DND-41 (cell line): ENCODE data around the gene ZCWPW1.
A peak's percentile ranks its signal among the peaks of the same experiment; 100 is the strongest.

Experiments
- ATAC-seq: fragments of 200-7000 bp; cut with Tn5 transposase; 3 replicates; pipeline ENCODE4 v1.9.1; 2021; ENCODE audit warnings: low read depth; ENCODE audit not compliant: insufficient read depth
- DNase-seq: peaks from one replicate; pipeline ENCODE4 v3.0.0-alpha.2; 2020
- H2AFZ ChIP-seq: 2 replicates; pipeline ENCODE4 v1.6.0; 2012; ENCODE audit warnings: low read depth, low read length
- H3K27ac ChIP-seq: 2 replicates; pipeline ENCODE4 v1.5.1; 2012; ENCODE audit warnings: low read length, inconsistent platforms
- H3K27me3 ChIP-seq: fragments of 200-600 bp; sonication (generic); 2 replicates; pipeline ENCODE4 v1.6.0; 2012; ENCODE audit warnings: low read length, mild to moderate bottlenecking, inconsistent platforms; ENCODE audit not compliant: insufficient read depth, poor library complexity
- H3K36me3 ChIP-seq: 2 replicates; pipeline ENCODE4 v1.5.1; 2012; ENCODE audit warnings: low read length, inconsistent platforms; ENCODE audit not compliant: insufficient read depth
- H3K4me1 ChIP-seq: 2 replicates; pipeline ENCODE4 v1.5.1; 2012; ENCODE audit warnings: mild to moderate bottlenecking, low read length; ENCODE audit not compliant: insufficient read depth
- H3K4me2 ChIP-seq: 2 replicates; pipeline ENCODE4 v1.6.0; 2012; ENCODE audit warnings: mild to moderate bottlenecking, moderate library complexity, low read length, inconsistent platforms; ENCODE audit not compliant: insufficient read depth
- H3K4me3 ChIP-seq, 2 experiments: fragments of 200-600 bp in 1 of 2; shearing (Covaris generic) in 1 of 2; 2 replicates each; pipeline ENCODE4 v1.5.1; 2012 to 2016; ENCODE audit warnings: inconsistent platforms in 2 of 2, low read length in 2 of 2, mild to moderate bottlenecking in 2 of 2, low read depth in 1 of 2, moderate library complexity in 1 of 2
- H3K79me2 ChIP-seq: 2 replicates; pipeline ENCODE4 v1.6.0; 2012; ENCODE audit warnings: low read length, inconsistent platforms; ENCODE audit not compliant: insufficient read depth
- H3K9ac ChIP-seq: 2 replicates; pipeline ENCODE4 v1.6.0; 2012; ENCODE audit warnings: low read depth, mild to moderate bottlenecking, inconsistent platforms, low read length, moderate library complexity
- H3K9me3 ChIP-seq: 2 replicates; pipeline ENCODE4 v1.5.1; 2012; ENCODE audit warnings: low read length, moderate library complexity, mild to moderate bottlenecking, inconsistent platforms; ENCODE audit not compliant: insufficient read depth, severe bottlenecking
- H4K20me1 ChIP-seq: 2 replicates; pipeline ENCODE4 v1.6.0; 2012; ENCODE audit warnings: low read length; ENCODE audit not compliant: insufficient read depth
- CTCF ChIP-seq: IDR thresholded peaks from 2 replicates; pipeline ENCODE4 v1.5.1; 2012; ENCODE audit warnings: borderline replicate concordance, low read length, moderate library complexity, mild to moderate bottlenecking; ENCODE audit not compliant: poor library complexity, severe bottlenecking; ENCODE audit errors: extremely low read depth
- EZH2 ChIP-seq: IDR thresholded peaks from 3 replicates; pipeline ENCODE4 v1.6.1; 2012; ENCODE audit warnings: borderline replicate concordance, low read depth, mild to moderate bottlenecking, moderate library complexity, low read length, inconsistent platforms; ENCODE audit not compliant: severe bottlenecking

Gene ZCWPW1

DNA sequence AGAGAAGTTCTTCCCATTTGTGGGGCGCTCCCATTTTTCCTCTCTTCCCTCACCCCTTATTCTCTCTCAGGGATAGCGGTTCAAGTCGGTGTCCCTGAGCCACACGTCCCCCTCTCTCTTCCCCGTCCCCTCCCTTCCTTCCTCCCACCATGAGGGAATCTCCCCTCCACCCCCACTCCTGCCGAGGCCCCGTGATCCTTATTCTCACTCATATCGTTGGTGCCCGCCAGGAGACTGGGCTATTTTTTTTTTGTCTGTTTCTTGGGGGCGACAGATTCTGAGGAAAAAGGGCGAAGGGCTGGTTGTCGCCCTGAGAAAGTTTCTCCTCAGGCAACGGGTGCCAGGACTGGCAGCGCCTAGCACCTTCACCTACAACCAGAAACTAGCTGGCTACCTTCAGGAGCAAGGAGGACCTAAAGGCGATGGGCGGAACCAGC is 723 bp downstream of the ZCWPW1 start:
- Histone ChIP-seq H3K9ac (no peak overlapping the region), H2AFZ (peak overlapping the region; percentile 80), H4K20me1 (peaks cover 25% of the 10 kb centered on the region), H3K27ac (peak overlapping the region; percentile 99), H3K79me2 (peaks cover 31% of the 10 kb centered on the region), H3K27me3 (no peaks in the 10 kb centered on the region), H3K4me3 (peak overlapping the region in 1 of 2 experiments; percentile 71; a peak in 2 of 4 replicates), H3K9me3 (no peaks in the 10 kb centered on the region), H3K4me2 (peak overlapping the region; percentile 87), H3K4me1 (peaks cover 32% of the 10 kb centered on the region), H3K36me3 (peaks cover 25% of the 10 kb centered on the region)
- DNase-seq = no peak
- no peak for ATAC-seq
- TF ChIP-seq CTCF (no peak), EZH2 (no peak)

DNA sequence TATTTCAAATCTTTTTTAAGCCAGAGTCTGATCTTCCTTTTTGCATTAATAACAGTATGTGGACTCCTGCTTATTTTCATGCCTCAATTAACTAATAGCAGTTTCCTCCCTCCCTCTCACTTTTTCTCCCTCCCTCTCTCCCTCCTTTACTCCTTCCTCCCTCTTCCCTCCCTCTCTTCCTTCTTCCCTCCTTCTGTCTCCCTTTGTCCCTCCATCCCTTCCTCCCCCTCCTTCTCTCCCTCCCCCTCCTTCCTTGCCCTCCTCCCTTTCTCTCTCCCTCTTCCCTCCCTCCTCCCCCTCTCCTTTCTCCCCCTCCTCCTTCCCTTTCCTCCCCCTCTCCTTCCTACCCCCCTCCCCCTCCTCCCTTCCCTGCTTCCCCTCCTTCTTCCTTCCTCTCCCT is 2.0 kb downstream of the ZCWPW1 start:
- no peak for TF ChIP-seq CTCF
- no peak for TF ChIP-seq EZH2
- H3K4me2 ChIP-seq = no peak overlapping the region
- no peaks in the 10 kb centered on the region for H3K27me3 ChIP-seq
- no peak overlapping the region for H2AFZ ChIP-seq
- ATAC-seq (no peak), DNase-seq (no peak)
- peaks cover 12% of the 10 kb centered on the region for H3K36me3 ChIP-seq
- H3K27ac ChIP-seq = no peak overlapping the region
- no peaks in the 10 kb centered on the region for H3K9me3 ChIP-seq
- peaks cover 19% of the 10 kb centered on the region for H3K79me2 ChIP-seq
- no peak overlapping the region for H3K4me3 ChIP-seq
- H4K20me1 ChIP-seq = peaks cover 12% of the 10 kb centered on the region
- no peak overlapping the region for H3K9ac ChIP-seq
- peaks cover 19% of the 10 kb centered on the region for H3K4me1 ChIP-seq

GRCh38 chr7:100425347-100425746 is 3.2 kb downstream of the ZCWPW1 start:
- no peak overlapping the region for H3K4me3 ChIP-seq
- peaks cover under 1% of the 10 kb centered on the region for H4K20me1 ChIP-seq
- H3K27me3 ChIP-seq = no peaks in the 10 kb centered on the region
- H3K27ac ChIP-seq = no peak overlapping the region
- peaks cover 7% of the 10 kb centered on the region for H3K4me1 ChIP-seq
- no peak overlapping the region for H2AFZ ChIP-seq
- no peaks in the 10 kb centered on the region for H3K9me3 ChIP-seq
- TF ChIP-seq EZH2 (no peak), CTCF (no peak)
- no peak for ATAC-seq
- peaks cover under 1% of the 10 kb centered on the region; the same call in 1 of the 2 replicates for H3K36me3 ChIP-seq
- no peak overlapping the region for H3K9ac ChIP-seq
- no peak overlapping the region for H3K4me2 ChIP-seq
- DNase-seq = no peak
- H3K79me2 ChIP-seq = peaks cover 7% of the 10 kb centered on the region

GRCh38 chr7:100423315-100423714 is 5.2 kb downstream of the ZCWPW1 start:
- Histone ChIP-seq H3K4me3 (no peak overlapping the region), H4K20me1 (no peaks in the 10 kb centered on the region), H3K27me3 (no peaks in the 10 kb centered on the region), H2AFZ (no peak overlapping the region), H3K79me2 (no peaks in the 10 kb centered on the region), H3K9me3 (no peaks in the 10 kb centered on the region), H3K9ac (no peak overlapping the region), H3K4me2 (no peak overlapping the region), H3K27ac (no peak overlapping the region), H3K4me1 (peaks cover 7% of the 10 kb centered on the region), H3K36me3 (no peaks in the 10 kb centered on the region)
- no peak for TF ChIP-seq CTCF
- no peak for TF ChIP-seq EZH2
- no peak for DNase-seq
- no peak for ATAC-seq
